NOMO-1 treated with dmso at 0.1 percent for 144 hours (cell line): ENCODE data around the gene COL4A2.

ENCODE experiments used
- DNase-seq: peaks from one replicate; lab custom pipeline; 2025; ENCODE audit not compliant: unreplicated experiment; lab: John Stamatoyannopoulos, UW

Gene COL4A2

DNA sequence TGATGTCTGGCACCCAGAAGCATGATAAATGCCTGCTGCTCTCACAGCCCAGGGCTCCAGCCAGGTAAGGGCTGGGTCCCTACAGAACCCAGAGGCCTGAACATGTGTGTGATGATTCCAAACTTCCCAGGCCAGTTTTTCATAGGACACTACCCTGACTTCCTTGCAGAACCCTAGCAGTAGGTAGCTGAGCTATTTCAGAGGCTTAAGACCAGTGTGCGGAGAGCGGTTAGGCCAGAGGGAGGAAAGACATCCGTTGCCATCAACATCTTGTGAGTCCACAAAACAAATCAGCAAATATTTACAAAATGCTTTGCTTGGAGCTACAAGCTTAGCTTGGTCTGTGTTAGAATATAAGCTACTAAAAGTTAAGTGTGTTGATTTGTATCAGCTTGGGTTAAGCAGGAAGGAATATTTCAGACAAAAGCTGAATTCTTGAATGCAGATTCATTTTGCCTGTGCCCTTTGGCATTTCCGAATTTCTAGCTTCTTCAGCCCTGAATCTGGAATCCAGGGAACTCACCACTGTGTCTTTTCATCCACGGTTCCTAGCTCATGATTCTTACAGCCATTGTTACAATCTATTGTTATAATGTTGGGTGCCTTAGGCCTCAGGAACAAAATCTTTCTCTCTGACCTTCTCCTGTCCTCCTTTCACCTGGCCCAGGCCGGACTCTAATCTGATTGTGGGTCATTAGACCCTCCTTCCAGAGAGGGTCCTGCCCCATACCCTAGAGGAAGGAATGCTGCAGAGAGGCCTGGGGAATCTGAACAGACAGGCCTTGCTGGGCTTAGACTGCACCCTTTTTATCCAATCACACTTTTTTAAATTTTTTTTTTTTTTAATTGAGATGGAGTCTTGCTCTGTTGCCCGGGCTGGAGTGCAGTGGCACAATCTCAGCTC is 242.1 kb downstream of the COL4A2 start:
- DNase-seq = no peak

DNA sequence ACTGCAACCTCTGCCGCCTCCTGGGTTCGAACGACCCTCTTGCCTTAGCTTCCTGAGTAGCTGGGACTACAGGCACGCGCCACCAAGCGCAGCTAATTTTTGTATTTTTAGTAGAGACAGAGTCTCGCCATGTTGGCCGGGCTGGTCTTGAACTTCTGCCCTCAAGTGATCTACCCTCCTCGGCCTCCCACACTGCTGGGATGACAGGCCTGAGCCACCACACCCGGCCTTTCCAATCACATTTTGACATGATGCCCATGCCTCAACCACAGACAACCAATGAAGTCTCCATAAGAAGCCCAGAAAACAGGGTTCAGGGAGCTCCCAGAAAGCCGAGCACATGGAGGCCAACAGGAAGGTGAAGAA is 242.7 kb downstream of the COL4A2 start:
- no peak for DNase-seq

DNA sequence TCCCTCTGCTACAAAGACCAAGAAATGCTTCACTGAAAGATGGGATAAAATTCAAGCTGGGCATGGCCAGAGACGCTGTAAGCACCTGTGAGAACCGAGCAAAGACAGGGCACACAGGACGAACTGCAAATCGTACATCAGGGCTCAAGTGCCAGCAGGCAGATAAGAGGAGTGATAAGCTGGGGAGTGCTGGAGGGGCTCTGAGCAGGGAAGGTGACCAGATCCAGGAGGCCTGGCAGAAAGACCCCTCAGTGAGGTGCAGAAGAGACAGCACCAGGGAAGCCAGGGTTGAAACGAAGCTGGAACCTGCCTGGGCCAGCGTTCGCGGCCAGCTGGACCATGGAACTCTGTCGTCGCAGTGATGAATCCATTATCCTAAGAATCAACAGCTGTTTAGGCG is 244.2 kb downstream of the COL4A2 start:
- no peak for DNase-seq

DNA sequence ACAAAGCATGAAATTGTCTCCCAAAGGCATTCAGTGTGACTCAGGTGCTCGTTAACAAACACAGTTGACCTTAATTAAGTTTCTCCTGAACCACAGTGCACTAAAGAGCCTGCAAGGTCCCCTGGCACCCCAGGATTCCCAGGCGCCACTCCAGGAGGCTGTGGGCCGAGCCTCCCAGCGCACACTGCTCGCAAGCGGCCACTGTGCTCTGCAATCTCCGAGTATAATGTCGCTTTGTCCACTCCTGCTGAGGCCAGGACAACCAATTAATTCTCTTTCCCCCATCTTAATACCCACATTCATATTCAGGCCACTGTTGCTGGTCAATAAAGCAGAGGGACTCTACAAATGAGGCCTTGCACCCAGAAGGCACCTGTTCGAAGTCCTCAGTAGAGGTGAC is 245.7 kb downstream of the COL4A2 start:
- DNase-seq = no peak

DNA sequence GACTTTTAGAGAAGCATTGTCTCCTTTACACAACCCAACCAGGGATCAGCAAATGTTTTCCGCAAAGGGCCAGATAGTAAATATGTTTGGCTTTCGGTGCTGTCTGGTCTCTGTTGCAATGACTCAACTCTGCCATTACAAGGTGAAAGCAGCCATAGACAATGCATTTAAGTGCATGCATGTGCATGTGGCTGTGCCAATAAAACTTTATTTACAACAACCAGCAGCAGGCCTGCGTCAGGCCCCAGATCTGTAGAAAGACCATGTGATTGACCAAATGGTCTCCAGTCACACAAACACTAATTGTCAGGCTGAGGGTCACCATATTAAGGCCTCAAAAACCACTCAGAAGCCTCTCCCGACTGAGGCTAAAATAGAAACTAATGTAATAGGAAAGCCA is 246.3 kb downstream of the COL4A2 start:
- no peak for DNase-seq

DNA sequence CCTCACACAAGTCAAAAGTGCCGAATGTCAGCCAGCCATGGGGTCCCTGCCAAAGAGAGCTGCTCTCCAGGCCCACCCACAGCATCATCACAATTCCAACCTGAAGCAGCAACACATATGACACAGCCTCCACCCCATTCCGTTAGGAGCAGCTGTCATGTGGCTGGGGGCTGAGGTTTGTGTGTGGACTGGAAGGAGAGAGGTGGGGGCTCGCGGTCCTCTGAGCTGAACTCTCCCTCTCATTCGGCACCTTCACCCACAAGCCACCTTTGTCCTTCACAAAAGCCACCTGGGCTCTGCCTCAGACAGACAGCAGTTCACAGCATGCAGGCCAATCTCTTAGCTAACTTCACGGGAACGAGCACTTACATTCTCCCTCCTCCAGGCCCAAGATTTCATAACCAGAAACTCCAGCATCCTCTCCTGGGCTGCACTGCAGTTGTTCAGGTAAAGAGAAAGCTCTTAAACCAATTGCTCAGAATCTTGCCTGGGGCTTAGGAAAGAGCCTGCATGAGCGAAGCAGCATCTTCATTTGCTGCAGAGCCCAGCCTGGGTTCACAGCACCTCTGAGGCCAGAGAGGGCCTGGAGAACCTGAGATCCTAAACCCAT is 247.2 kb downstream of the COL4A2 start:
- DNase-seq = no peak

DNA sequence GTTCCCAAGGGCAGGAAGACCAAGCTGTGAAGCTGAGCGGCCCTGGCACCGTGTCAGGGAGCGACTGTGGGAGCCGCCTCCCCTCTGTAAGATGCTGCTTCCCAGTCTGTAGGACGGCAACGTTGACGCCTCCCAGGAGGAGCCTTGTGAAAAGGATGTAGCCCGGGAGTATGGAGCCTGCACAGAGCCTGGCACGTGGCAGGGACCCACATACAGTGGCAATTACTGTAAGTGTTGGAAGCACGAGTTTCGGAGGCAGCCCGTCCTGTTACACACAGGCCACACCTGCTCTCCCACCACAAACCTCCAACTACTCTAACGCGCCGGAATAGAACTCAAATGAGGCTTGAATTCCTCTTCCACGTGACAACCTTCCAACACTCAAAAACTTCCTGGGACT is 247.9 kb downstream of the COL4A2 start:
- DNase-seq = no peak

DNA sequence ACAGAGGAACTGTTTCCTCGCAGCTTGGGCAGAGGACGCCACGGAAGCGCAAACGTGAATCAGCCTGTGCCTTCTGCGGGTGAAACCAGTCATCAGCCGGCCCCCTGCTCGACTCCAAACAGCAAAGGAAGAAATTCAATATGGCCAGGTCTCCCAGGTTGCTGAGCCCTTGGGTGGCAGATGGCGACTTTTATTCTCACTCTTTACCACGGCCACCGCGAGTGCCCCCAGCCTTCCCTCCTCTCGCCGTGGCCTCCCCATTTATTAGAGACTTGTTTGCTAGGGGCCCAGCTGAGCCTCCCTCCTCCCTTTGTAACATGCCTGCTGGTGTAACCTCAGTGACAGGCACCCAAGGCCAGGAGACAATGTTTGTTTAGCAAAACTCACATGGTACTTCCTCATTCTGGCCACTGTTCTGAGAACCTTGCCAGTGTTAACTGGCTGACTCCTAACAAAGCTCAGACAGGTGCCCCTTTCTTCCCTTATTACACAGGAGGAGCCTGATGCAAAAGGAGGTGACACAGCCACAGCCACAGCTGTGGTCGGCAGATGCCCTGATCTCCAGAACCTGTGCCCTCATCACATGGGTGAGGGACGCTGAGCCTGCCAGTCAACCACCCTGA is 248.6 kb downstream of the COL4A2 start:
- DNase-seq = peak; percentile 51

DNA sequence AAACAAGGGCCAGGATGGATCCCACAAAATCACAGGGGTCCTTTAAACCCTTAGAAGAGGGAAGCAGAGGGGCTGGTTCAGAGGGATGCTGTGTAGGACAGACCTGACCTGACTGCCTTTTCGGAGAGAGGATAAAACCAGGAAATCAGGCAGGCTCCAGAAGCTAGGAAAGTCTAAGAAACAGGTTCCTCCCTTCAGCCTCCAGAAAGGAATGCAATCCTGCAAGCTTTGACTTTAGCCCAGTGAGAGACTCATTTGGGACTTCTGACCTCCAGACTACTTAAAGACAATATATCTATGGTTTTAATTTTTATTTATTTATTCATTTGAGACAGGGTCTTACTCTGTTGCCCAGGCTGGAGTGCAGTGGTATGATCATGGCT is 249.1 kb downstream of the COL4A2 start:
- no peak for DNase-seq

DNA sequence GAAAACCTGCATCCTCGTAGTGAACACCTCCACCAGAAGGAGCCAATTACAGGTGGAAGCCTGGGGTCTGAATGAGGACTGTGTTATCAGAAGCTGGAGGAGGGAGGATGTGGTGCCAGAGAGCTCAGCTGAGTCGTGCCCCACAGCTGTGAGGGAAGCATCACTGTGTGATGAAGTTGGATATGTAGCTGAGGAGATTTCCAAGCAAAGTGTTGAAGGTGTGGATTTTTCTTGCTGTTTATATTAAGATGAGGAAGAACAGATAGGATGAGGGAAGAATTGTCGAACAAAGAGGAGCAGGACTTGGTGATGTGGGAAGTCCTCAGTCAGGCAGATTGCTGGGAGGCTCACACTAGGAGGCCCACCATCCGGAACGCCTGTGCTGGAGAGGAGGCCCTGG is 250.0 kb downstream of the COL4A2 start:
- no peak for DNase-seq

DNA sequence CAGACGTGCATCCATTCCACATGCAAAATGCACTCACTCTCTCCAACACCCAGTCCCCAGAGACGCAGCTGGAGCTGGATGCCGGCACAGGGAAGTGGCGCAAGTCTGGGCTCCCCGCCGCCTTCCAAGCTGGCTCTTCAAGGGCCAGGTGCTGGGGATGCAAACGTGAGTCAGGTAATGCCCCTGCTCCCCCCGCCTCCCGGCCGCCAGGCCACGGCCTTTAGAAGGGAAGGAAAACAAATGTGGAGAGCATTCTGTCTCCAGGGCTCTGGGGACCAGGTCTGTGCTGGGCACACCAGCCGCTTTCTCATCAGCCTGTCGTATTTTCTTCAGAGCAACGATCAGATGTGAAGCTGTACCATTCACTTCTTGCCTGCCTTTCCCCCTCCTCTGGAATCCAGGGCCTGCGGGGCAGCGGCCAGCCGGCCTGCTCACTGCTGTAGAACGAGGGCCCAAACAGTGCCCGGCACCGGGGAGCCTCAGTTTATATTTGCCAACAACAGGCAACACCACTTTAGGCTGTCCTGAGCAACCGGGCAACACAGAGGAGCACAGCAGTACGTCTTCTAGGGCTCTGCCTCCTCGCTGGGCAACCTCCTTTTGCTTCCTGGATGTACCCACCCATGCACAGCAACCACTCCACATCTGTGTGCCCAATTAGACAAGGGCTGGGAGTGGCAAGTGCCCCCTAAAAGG is 250.7 kb downstream of the COL4A2 start:
- no peak for DNase-seq

DNA sequence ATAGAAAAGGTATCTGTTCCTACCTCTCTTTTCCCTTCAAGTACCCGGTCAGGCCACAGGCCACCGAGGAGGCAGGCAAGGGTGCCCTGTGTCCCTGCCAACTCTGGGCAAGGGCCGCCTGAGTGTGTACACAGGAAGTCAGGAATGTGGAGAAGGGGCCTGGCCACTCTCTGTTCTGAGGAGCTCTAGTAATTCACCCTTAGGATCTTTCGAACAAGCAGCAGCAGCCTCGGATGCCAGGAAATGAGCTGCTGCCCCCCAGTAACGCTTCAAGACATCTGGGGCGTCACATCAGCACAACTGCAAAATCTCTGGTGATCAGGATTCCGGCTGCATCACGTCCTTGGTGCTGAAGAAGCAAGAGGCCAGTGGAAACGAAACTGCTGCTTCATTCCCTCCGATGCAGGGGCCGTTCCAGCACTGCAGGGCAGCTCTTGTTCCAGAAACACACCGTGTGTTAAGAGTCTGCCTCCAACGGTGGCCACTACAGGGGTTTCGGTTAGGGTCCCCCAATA is 252.4 kb downstream of the COL4A2 start:
- no peak for DNase-seq

DNA sequence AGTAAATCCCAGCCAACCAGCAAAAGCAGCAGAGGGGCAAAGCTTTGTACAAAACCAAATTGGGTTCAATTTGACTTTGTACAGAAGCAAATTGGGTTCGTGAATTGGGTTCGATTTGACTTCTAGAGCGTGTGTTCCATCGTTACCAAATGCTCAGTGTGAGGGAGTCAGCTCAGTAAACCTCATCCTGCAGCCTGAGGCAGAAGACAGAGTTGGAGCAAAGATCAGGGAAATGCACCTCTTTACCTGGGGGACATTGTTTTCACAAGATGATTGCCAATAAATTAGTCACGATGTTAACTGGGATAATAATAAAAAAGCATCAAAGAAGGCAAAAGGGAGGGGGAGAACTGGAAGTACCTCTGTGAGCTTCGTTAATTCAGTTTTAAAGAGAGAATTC is 252.9 kb downstream of the COL4A2 start:
- no peak for DNase-seq

DNA sequence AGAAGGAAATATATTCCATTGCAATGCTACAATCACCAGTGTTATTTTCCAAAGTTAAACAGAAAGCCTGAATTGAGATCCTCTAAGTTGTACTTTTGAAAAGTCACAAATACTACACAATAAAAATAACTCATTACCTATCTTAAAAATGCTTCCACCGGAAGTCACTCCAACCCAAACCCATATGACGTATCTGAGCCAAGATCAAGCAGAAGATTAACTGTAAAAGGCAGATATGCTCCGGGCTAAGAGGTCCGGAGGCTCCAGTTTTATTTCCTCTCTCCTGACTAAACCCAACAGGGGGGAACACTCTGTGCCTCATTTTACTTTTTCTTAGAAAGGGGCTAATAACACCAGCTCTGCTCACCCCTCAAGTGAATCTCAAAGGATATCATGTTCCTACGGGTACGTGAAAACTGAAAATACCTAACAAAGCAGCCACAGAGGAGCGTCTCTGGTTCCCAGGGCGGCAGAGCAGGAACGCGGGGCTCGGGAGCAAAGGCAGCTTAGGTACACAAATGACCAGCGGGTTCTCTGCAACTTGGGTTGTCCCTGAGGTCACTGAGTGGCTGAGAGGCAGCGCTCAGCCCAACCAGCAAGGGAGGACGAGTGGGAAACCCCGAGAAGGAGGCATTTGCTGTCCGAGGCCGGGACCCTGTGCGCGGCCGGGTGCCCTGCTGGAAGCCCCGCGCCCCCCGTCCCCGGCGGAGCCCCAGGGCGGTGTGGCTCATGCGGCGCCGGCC is 253.7 kb downstream of the COL4A2 start:
- DNase-seq = peak; percentile 12

DNA sequence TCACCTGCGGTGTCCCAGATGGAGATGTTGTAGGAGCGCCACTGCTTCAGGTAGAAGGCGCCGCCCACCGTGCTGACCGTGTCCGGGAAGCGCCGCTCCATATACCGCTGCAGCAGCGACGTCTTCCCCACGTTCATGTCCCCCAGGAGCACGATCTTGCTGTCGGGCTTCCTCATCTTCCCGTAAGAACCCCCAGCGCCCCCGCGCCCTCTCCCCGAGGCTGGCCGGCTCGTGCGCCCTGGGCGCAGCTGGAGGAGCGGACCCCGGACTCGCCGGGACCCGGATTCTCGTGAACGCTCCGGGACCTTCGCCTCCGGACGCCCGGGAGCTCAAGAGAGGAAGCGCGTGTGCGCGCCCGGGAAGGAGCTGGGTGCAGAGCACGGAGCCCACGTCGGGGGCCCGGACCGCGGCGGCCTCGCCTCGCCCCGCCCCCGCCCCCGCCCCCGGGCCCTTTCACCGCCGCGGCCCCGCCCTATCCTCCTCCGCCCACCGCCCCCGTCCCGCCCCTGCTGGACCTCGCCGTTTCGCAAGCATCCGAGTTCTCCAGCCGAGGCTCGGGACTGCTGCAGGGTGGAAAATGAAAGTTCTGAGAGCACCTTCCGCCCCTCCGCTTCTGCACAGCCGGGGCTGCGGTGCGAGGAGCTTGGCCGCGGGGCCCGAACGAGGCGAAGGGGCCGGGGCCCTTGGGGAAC is 254.4 kb downstream of the COL4A2 start, which contains the start of gene RAB20:
TSS of gene RAB20 (minus strand) at position 379 of the 692 bp plus-strand sequence. CDS start at position 176, 203 bp downstream.
- peak; percentile 82 for DNase-seq

DNA sequence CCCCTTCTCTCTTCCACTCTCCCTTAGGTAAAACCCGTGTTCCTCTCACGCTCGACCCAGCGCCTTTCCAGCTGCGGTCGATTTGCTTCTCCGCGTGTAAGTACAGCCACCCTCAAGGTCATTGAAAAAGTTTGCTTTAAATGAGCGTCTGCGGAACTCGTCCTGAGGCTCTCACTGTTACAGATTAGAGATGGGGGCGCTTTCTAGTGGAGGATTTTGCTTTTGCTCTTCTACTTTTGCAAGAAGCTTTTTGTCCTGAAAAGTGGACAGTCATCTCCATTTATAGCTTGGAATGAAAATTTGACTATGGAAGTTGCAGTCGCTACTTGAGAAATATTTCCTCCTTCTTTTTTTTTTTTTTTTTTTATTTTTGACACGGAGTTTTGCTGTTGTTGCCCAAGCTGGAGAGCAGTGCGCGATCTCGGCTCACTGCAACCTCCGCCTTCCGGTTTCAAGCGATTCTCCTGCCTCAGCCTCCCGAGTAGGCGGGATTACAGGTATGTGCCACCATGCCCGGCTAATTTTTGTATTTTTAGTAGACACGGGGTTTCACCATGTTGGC is 255.0 kb downstream of the COL4A2 start:
- DNase-seq = peak; percentile 82
